SH-SY5Y (cell line): ENCODE measurements around the gene NFATC4.

ENCODE experiments used
- GATA2 ChIP-seq: IDR thresholded peaks from 2 replicates; pipeline ENCODE4 v1.6.1; 2011; ENCODE audit warnings: mild to moderate bottlenecking, low read depth, low read length
- GATA3 ChIP-seq: IDR thresholded peaks from 2 replicates; pipeline ENCODE4 v1.6.1; 2011; ENCODE audit warnings: low read depth, mild to moderate bottlenecking, low read length, moderate library complexity

GRCh38 chr14:24368212-24368561 lies 203 bp downstream of the NFATC4 start:
- TF ChIP-seq GATA3 = no peak
- no peak for TF ChIP-seq GATA2
